Upper lobe of left lung (tissue), 6 donors: ENCODE results near the gene TMCO4. TPM values are rescaled to one million over a fixed set of nuclear protein-coding genes. Genes with fewer than 3 reads are reported as not detected.

ENCODE experiments used
- ATAC-seq, 2 donors: fragments of 200-7000 bp; cut with Tn5 transposase; one replicate each; pipeline ENCODE4 v1.9.1; 2022; ENCODE audit warnings: mild to moderate bottlenecking in 2 of 2, moderate library complexity in 2 of 2; ENCODE audit not compliant: low FRiP score in 2 of 2
- DNase-seq, 2 donors: peaks; one replicate each; pipeline ENCODE4 v3.0.0-alpha.2; 2019 to 2020
- H3K27ac ChIP-seq, 4 donors: fragments of 200-600 bp; sonication (generic); one replicate each; pipeline ENCODE4 v1.5.1; 2016 to 2019
- H3K27me3 ChIP-seq, 4 donors: fragments of 200-600 bp; sonication (generic); one replicate each; pipeline ENCODE4 v1.5.1; 2017 to 2019
- H3K36me3 ChIP-seq, 4 donors: fragments of 200-600 bp; sonication (generic); one replicate each; pipeline ENCODE4 v1.5.1; 2016 to 2019
- H3K4me1 ChIP-seq, 4 donors: fragments of 200-600 bp; sonication (generic); one replicate each; pipeline ENCODE4 v1.5.1; 2018 to 2019
- H3K4me3 ChIP-seq, 4 donors: fragments of 200-600 bp; sonication (generic); one replicate each; pipeline ENCODE4 v1.5.1; 2017 to 2019; ENCODE audit warnings: mild to moderate bottlenecking in 2 of 4, moderate library complexity in 1 of 4
- H3K9me3 ChIP-seq, 4 donors: fragments of 200-600 bp; sonication (generic); one replicate each; pipeline ENCODE4 v1.5.1; 2018 to 2019
- CTCF ChIP-seq, 6 experiments: fragments of 450-650 bp in 4 of 6; fragments of 200-600 bp in 2 of 6; sonication (generic) in 2 of 6; IDR thresholded peaks; one replicate each; pipeline ENCODE4 v1.5.1; 2016 to 2019; ENCODE audit warnings: antibody characterized with exemption in 6 of 6
- EP300 ChIP-seq, 4 donors: sonication (generic); formaldehyde crosslinking; IDR thresholded peaks; one replicate each; pipeline ENCODE4 v1.5.1; 2017; ENCODE audit warnings: antibody characterized with exemption in 4 of 4, control low read depth in 2 of 4
- POLR2A ChIP-seq, 4 donors: fragments of 450-650 bp; IDR thresholded peaks; one replicate each; pipeline ENCODE4 v1.5.1; 2016 to 2017; ENCODE audit warnings: antibody characterized with exemption in 4 of 4, mild to moderate bottlenecking in 2 of 4
- POLR2AphosphoS5 ChIP-seq, 2 donors: sonication (generic); formaldehyde crosslinking; IDR thresholded peaks; one replicate each; pipeline ENCODE4 v1.5.1; 2017; ENCODE audit warnings: antibody characterized with exemption in 2 of 2
- WGBS, 2 donors: methylation state at CpG; one replicate each; pipeline ENCODE4 v1.1.5; 2017 to 2018; 5-methylcytosine and 5-hydroxymethylcytosine counted together
- total RNA-seq, 6 donors: library from RNA; depleted of rRNA in 4 of 6; stranded (reverse); fragments of >200 nt in 4 of 6; gene quantifications; one replicate each; pipeline versions ENCODE4 v1.1.0 to v1.2.1, GENCODE V29; 2016 to 2021
- donor health status: DM: no; HTN: no; CAD: no; lungs with moderate emphysema.
- donor health status: DM: no; HTN: yes; CAD: no; lungs with severe emphysema.

TMCO4 gene
- total RNA-seq, 6 donors from 2014 or later: 19.1 to 46.1 (median 24.9) TPM

- Histone ChIP-seq H3K36me3 (peaks cover 0 to 30% (median 16%) of the 10 kb centered on the region in 4 donors), H3K4me1 (no peaks in the 10 kb centered on the region), H3K27ac (no peak overlapping the region), H3K4me3 (no peak overlapping the region), H3K27me3 (no peaks in the 10 kb centered on the region), H3K9me3 (no peaks in the 10 kb centered on the region)
- WGBS, 2 donors: 81 to 89% methylated on average over 5 of the region's 5 CpGs
- DNase-seq (no peak), ATAC-seq (no peak)
- TF ChIP-seq POLR2A (IDR thresholded peaks at IDR 0.05): no peak
- TF ChIP-seq POLR2AphosphoS5 (IDR thresholded peaks at IDR 0.05): no peak
- TF ChIP-seq EP300 (IDR thresholded peaks at IDR 0.05): no peak
- TF ChIP-seq CTCF (IDR thresholded peaks at IDR 0.05): no peak
These were observed 60.1 kb downstream of the TMCO4 start for GRCh38 chr1:19739628-19740027.

- ATAC-seq (no peak), DNase-seq (no peak)
- no peaks in the 10 kb centered on the region for H3K9me3 ChIP-seq
- H3K4me3 ChIP-seq: no peak overlapping the region
- no peak overlapping the region for H3K27ac ChIP-seq
- 95 to 98% methylated on average over 2 of the region's 2 CpGs for WGBS, 2 donors
- TF ChIP-seq POLR2AphosphoS5 (IDR thresholded peaks at IDR 0.05): no peak
- no peak for TF ChIP-seq POLR2A (IDR thresholded peaks at IDR 0.05)
- TF ChIP-seq EP300 (IDR thresholded peaks at IDR 0.05): no peak
- TF ChIP-seq CTCF (IDR thresholded peaks at IDR 0.05): no peak
- no peaks in the 10 kb centered on the region for H3K27me3 ChIP-seq
- H3K4me1 ChIP-seq: no peaks in the 10 kb centered on the region
- H3K36me3 ChIP-seq: peaks cover 0 to 27% (median 10%) of the 10 kb centered on the region in 4 donors
These were observed 61.0 kb downstream of the TMCO4 start for GRCh38 chr1:19738669-19739068.

- TF ChIP-seq POLR2AphosphoS5 (IDR thresholded peaks at IDR 0.05) (no peak), CTCF (IDR thresholded peaks at IDR 0.05) (no peak), POLR2A (IDR thresholded peaks at IDR 0.05) (no peak), EP300 (IDR thresholded peaks at IDR 0.05) (no peak)
- Histone ChIP-seq H3K4me1 (no peaks in the 10 kb centered on the region), H3K4me3 (no peak overlapping the region), H3K27me3 (no peaks in the 10 kb centered on the region), H3K9me3 (no peaks in the 10 kb centered on the region), H3K27ac (no peak overlapping the region), H3K36me3 (peaks cover 0 to 27% (median 5%) of the 10 kb centered on the region in 4 donors)
- DNase-seq: no peak
- no peak for ATAC-seq
- 88 to 90% methylated on average over 5 of the region's 5 CpGs for WGBS, 2 donors
These were observed 61.6 kb downstream of the TMCO4 start for GRCh38 chr1:19738076-19738475.

GRCh38 chr1:19737104-19737825, 62.5 kb downstream of the TMCO4 start:
- no peak for DNase-seq
- TF ChIP-seq POLR2AphosphoS5 (IDR thresholded peaks at IDR 0.05) (no peak), CTCF (IDR thresholded peaks at IDR 0.05) (no peak), EP300 (IDR thresholded peaks at IDR 0.05) (no peak)
- no peak overlapping the region for H3K27ac ChIP-seq
- H3K36me3 ChIP-seq: peaks cover 0 to 23% (median 4%) of the 10 kb centered on the region in 4 donors
- no peaks in the 10 kb centered on the region for H3K4me1 ChIP-seq
- no peaks in the 10 kb centered on the region for H3K9me3 ChIP-seq
- no peak for ATAC-seq
- WGBS, 2 donors: 87% methylated on average over 9 of the region's 9 CpGs
- no peaks in the 10 kb centered on the region for H3K27me3 ChIP-seq
- no peak overlapping the region for H3K4me3 ChIP-seq
